ENCODE data around the gene PTF1A.

DNA sequence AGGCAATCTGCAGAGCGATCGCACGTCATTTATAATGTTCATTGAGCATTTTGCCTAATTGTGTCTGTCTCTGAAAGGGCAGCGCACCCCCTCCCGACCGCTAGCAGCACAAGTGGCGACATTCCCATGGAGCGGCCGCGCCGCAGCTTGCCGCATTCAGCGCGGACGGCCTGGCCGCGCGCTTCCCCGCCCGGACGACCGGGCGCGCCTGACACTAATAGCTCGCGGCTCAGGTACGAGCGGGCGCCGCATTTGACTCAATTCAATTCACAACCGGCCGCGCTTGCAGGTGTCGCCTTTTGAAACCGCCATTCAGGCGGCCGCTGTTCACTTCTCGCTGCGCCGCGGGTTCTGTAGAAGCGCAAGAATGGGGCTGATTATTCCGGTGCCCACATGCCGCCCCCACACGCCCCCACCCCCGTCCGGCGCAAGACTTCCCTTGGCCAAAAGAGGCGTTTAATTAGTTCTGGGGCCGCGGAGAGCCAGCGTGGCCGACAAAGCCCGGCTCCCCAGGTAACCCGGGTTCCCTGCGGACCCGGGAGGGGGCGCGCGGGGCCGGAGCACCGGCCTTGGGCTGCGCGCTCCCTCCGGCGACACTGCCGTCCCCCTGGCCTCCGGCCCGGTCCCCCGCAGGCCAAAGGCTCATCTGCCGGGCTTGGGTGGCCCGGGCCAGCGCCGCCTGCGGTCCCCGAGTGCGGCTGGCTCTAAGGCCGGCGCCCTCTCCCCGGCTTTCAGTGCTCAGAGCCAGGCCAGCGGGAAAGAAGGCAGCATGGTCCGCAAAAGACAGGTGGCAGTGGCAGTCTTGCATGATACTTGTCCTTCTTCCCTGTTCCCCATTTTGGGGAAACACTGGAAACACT is 18.7 kb upstream of the PTF1A start:
- TF ChIP-seq, protein P1, sequence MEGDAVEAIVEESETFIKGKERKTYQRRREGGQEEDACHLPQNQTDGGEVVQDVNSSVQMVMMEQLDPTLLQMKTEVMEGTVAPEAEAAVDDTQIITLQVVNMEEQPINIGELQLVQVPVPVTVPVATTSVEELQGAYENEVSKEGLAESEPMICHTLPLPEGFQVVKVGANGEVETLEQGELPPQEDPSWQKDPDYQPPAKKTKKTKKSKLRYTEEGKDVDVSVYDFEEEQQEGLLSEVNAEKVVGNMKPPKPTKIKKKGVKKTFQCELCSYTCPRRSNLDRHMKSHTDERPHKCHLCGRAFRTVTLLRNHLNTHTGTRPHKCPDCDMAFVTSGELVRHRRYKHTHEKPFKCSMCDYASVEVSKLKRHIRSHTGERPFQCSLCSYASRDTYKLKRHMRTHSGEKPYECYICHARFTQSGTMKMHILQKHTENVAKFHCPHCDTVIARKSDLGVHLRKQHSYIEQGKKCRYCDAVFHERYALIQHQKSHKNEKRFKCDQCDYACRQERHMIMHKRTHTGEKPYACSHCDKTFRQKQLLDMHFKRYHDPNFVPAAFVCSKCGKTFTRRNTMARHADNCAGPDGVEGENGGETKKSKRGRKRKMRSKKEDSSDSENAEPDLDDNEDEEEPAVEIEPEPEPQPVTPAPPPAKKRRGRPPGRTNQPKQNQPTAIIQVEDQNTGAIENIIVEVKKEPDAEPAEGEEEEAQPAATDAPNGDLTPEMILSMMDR (IDR thresholded peaks at IDR 0.05), result no peak
- no peak for TF ChIP-seq POLR2A (IDR thresholded peaks at IDR 0.05)

Measured in esophagus squamous epithelium (tissue), 4 donors.